HepG2 (cell line): ENCODE data around the gene P3H4.
A peak's percentile ranks its signal among the peaks of the same experiment; 100 is the strongest.

ENCODE experiments used
- FIP1L1 ChIP-seq: fragments of 200-400 bp; formaldehyde crosslinking; IDR thresholded peaks from 2 replicates; pipeline ENCODE4 v1.6.1; 2018; ENCODE audit warnings: low read depth, mild to moderate bottlenecking, low read length, moderate library complexity, borderline replicate concordance; ENCODE audit not compliant: insufficient read depth
- FOXM1 ChIP-seq: sonication (generic); formaldehyde crosslinking; IDR thresholded peaks from 2 replicates; pipeline ENCODE4 v1.5.0; 2020; ENCODE audit warnings: missing genetic modification reagents
- KAT8 ChIP-seq: IDR thresholded peaks from 2 replicates; pipeline ENCODE4 v1.6.1; 2016; ENCODE audit warnings: missing genetic modification reagents, missing compliant biosample characterization
- MTF2 ChIP-seq: sonication (generic); formaldehyde crosslinking; IDR thresholded peaks from 2 replicates; pipeline ENCODE4 v1.5.0; 2020; ENCODE audit warnings: missing genetic modification reagents, borderline replicate concordance
- PCBP2 ChIP-seq: fragments of 200-400 bp; formaldehyde crosslinking; optimal IDR thresholded peaks from 2 replicates; pipeline ENCODE3; 2018; ENCODE audit warnings: low read length, low read depth; ENCODE audit not compliant: poor library complexity, severe bottlenecking
- POLR2A ChIP-seq, 2 experiments: IDR thresholded peaks; 2 replicates each; pipeline ENCODE4 v1.6.1; 2011; ENCODE audit warnings: low read depth in 2 of 2, low read length in 2 of 2, mild to moderate bottlenecking in 1 of 2, moderate library complexity in 1 of 2; ENCODE audit not compliant: insufficient read depth in 1 of 2
- RAD21 ChIP-seq: fragments of 450-650 bp; formaldehyde crosslinking; IDR thresholded peaks from 2 replicates; pipeline ENCODE4 v1.5.0; 2020; ENCODE audit warnings: mild to moderate bottlenecking
- TCF7 ChIP-seq: sonication (generic); IDR thresholded peaks from 2 replicates; pipeline ENCODE4 v1.6.1; 2016; ENCODE audit warnings: antibody characterized with exemption, low read depth
- U2AF1 ChIP-seq: fragments of 200-400 bp; formaldehyde crosslinking; optimal IDR thresholded peaks from 2 replicates; pipeline ENCODE3; 2017; ENCODE audit warnings: mild to moderate bottlenecking, low read depth, low read length
- YY1 ChIP-seq: IDR thresholded peaks from 2 replicates; pipeline ENCODE4 v1.6.1; 2011; ENCODE audit warnings: low read length, low read depth, moderate library complexity, mild to moderate bottlenecking; ENCODE audit not compliant: insufficient read depth, insufficient replicate concordance
- TF ChIP-seq, protein P1 (sequence below): sonication (generic); formaldehyde crosslinking; IDR thresholded peaks from 2 replicates; pipeline ENCODE4 v1.5.0; 2020; ENCODE audit warnings: missing genetic modification reagents
- TF ChIP-seq, protein P2 (sequence below): sonication (generic); formaldehyde crosslinking; conservative IDR thresholded peaks from 2 replicates; pipeline ENCODE4 v1.4.0; 2020; ENCODE audit warnings: missing genetic modification reagents
- TF ChIP-seq, protein P3 (sequence below): sonication (generic); formaldehyde crosslinking; IDR thresholded peaks from 2 replicates; pipeline ENCODE4 v1.4.0; 2020; ENCODE audit warnings: missing genetic modification reagents
- TF ChIP-seq, protein P4 (sequence below): sonication (generic); formaldehyde crosslinking; IDR thresholded peaks from 2 replicates; pipeline ENCODE4 v1.5.0; 2020; ENCODE audit warnings: mild to moderate bottlenecking, missing genetic modification reagents, moderate library complexity

DNA sequence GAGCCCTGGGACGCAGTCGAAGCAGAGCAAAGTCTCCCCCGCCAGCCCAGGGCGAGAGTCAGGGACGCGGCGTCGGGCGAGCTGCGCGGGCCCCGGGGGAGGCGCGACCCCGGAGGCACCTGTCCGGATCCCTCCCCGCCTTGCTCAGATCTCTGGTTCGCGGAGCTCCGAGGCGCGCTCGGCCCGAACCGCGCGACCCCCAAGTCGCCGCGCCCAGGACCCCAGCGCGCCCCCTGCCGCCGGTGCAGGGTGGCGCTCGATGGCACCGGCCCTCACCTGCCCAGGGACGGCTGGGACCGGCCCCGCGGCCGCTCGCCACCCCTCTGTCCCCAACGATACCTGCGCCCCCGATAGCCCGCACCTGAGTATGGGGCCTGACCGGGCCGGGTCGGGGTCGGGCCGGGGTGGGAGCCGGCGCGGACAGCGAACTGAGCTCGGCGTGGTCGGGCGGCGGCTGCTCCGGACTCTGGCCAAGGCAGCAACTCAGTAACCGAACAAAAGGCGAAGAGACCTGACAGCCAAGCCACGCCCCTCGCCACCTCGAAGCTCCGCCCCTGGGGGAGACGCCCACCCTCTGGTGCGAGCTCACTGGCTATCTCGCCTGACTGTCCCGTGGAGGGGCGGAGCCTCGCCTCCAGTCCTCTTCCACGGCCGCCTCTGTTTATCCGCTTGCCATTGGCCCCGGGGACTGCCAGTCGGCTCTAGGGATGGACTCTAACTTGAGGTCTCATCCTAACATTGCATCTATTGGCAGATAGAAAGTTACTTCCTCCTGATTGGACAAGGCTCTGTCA, 25.3 kb downstream of the P3H4 start, which contains the start of gene JUP:
- TF ChIP-seq PCBP2 (no peak), KAT8 (peak; percentile 49; the same call in 1 of the 2 replicates), TCF7 (no peak), YY1 (peak; percentile 64), FOXM1 (no peak; the same call in 1 of the 2 replicates), U2AF1 (peak; percentile 96), POLR2A (IDR thresholded peaks at IDR 0.05; ENCODE audit: insufficient read depth in 1 of 2, low read depth in 2 of 2, low read length in 2 of 2) (peak; percentile 89 to 97), RAD21 (peak; percentile 93), MTF2 (CRISPR knock-in tag) (no peak), FIP1L1 (no peak)
- TF ChIP-seq, protein P1, sequence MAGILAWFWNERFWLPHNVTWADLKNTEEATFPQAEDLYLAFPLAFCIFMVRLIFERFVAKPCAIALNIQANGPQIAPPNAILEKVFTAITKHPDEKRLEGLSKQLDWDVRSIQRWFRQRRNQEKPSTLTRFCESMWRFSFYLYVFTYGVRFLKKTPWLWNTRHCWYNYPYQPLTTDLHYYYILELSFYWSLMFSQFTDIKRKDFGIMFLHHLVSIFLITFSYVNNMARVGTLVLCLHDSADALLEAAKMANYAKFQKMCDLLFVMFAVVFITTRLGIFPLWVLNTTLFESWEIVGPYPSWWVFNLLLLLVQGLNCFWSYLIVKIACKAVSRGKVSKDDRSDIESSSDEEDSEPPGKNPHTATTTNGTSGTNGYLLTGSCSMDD, result no peak
- TF ChIP-seq, protein P2, sequence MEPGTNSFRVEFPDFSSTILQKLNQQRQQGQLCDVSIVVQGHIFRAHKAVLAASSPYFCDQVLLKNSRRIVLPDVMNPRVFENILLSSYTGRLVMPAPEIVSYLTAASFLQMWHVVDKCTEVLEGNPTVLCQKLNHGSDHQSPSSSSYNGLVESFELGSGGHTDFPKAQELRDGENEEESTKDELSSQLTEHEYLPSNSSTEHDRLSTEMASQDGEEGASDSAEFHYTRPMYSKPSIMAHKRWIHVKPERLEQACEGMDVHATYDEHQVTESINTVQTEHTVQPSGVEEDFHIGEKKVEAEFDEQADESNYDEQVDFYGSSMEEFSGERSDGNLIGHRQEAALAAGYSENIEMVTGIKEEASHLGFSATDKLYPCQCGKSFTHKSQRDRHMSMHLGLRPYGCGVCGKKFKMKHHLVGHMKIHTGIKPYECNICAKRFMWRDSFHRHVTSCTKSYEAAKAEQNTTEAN, result no peak; the same call in 1 of the 2 replicates
- TF ChIP-seq, protein P3, sequence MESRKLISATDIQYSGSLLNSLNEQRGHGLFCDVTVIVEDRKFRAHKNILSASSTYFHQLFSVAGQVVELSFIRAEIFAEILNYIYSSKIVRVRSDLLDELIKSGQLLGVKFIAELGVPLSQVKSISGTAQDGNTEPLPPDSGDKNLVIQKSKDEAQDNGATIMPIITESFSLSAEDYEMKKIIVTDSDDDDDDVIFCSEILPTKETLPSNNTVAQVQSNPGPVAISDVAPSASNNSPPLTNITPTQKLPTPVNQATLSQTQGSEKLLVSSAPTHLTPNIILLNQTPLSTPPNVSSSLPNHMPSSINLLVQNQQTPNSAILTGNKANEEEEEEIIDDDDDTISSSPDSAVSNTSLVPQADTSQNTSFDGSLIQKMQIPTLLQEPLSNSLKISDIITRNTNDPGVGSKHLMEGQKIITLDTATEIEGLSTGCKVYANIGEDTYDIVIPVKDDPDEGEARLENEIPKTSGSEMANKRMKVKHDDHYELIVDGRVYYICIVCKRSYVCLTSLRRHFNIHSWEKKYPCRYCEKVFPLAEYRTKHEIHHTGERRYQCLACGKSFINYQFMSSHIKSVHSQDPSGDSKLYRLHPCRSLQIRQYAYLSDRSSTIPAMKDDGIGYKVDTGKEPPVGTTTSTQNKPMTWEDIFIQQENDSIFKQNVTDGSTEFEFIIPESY (CRISPR knock-in tag), result no peak
- TF ChIP-seq, protein P4, sequence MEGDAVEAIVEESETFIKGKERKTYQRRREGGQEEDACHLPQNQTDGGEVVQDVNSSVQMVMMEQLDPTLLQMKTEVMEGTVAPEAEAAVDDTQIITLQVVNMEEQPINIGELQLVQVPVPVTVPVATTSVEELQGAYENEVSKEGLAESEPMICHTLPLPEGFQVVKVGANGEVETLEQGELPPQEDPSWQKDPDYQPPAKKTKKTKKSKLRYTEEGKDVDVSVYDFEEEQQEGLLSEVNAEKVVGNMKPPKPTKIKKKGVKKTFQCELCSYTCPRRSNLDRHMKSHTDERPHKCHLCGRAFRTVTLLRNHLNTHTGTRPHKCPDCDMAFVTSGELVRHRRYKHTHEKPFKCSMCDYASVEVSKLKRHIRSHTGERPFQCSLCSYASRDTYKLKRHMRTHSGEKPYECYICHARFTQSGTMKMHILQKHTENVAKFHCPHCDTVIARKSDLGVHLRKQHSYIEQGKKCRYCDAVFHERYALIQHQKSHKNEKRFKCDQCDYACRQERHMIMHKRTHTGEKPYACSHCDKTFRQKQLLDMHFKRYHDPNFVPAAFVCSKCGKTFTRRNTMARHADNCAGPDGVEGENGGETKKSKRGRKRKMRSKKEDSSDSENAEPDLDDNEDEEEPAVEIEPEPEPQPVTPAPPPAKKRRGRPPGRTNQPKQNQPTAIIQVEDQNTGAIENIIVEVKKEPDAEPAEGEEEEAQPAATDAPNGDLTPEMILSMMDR (CRISPR knock-in tag), result peak; percentile 83
